GM12874 (cell line): ENCODE results near the gene SLC4A4.

Experiments
- CTCF ChIP-seq: IDR thresholded peaks from 2 replicates; pipeline ENCODE4 v1.5.1; 2011; ENCODE audit warnings: low read depth, mild to moderate bottlenecking, control low read depth, low read length, moderate library complexity; ENCODE audit not compliant: insufficient read depth

Gene SLC4A4

GRCh38 chr4:71487344-71487920 is 148.6 kb downstream of the SLC4A4 start:
- no peak for TF ChIP-seq CTCF

- no peak for TF ChIP-seq CTCF
Observed at GRCh38 chr4:71494539-71494938, 155.7 kb downstream of the SLC4A4 start.

GRCh38 chr4:71495454-71495853 is 156.6 kb downstream of the SLC4A4 start:
- TF ChIP-seq CTCF = no peak

- no peak for TF ChIP-seq CTCF
Observed at GRCh38 chr4:71497078-71497477, 158.3 kb downstream of the SLC4A4 start.

GRCh38 chr4:71498002-71498401 is 159.2 kb downstream of the SLC4A4 start:
- TF ChIP-seq CTCF = no peak

GRCh38 chr4:71498625-71499024 is 159.8 kb downstream of the SLC4A4 start:
- TF ChIP-seq CTCF = no peak

- no peak for TF ChIP-seq CTCF
Observed at GRCh38 chr4:71501992-71502391, 163.2 kb downstream of the SLC4A4 start.
